ENCODE data around the gene PLD1. TPM values are rescaled to one million over a fixed set of nuclear protein-coding genes. Genes with fewer than 3 reads are reported as not detected.

The PLD1 gene
- total RNA-seq, 1 donor from 2014 or later, result 13.9 TPM

- Mint-ChIP-seq H3K9me3 (ENCODE audit: unreplicated experiment) (no peaks in the 10 kb centered on the region), H3K4me3 (ENCODE audit: unreplicated experiment) (no peak overlapping the region), H3K27ac (ENCODE audit: unreplicated experiment) (no peak overlapping the region), H3K27me3 (ENCODE audit: unreplicated experiment) (no peaks in the 10 kb centered on the region), H3K4me1 (ENCODE audit: unreplicated experiment) (peaks cover 25% of the 10 kb centered on the region), H3K36me3 (ENCODE audit: unreplicated experiment) (peaks cover 4% of the 10 kb centered on the region)
- DNase-seq (ENCODE audit: extremely low spot score, unreplicated experiment), result no peak
- no peak for TF ChIP-seq CTCF (IDR thresholded peaks at IDR 0.05)
These were observed 21.5 kb downstream of the PLD1 start for GRCh38 chr3:171788546-171789351.

- Mint-ChIP-seq H3K36me3 (ENCODE audit: unreplicated experiment) (peaks cover 4% of the 10 kb centered on the region), H3K27ac (ENCODE audit: unreplicated experiment) (no peak overlapping the region), H3K4me3 (ENCODE audit: unreplicated experiment) (no peak overlapping the region), H3K9me3 (ENCODE audit: unreplicated experiment) (no peaks in the 10 kb centered on the region), H3K4me1 (ENCODE audit: unreplicated experiment) (peaks cover 18% of the 10 kb centered on the region), H3K27me3 (ENCODE audit: unreplicated experiment) (no peaks in the 10 kb centered on the region)
- DNase-seq (ENCODE audit: extremely low spot score, unreplicated experiment), result no peak
- no peak for TF ChIP-seq CTCF (IDR thresholded peaks at IDR 0.05)
These were observed 23.3 kb downstream of the PLD1 start for GRCh38 chr3:171786997-171787396.

GRCh38 chr3:171784937-171785336, 25.3 kb downstream of the PLD1 start:
- no peak overlapping the region for H3K4me3 Mint-ChIP-seq (ENCODE audit: unreplicated experiment)
- no peak overlapping the region for H3K27ac Mint-ChIP-seq (ENCODE audit: unreplicated experiment)
- H3K9me3 Mint-ChIP-seq (ENCODE audit: unreplicated experiment), result no peaks in the 10 kb centered on the region

GRCh38 chr3:171784387-171784786, 25.9 kb downstream of the PLD1 start:
- Mint-ChIP-seq H3K4me3 (ENCODE audit: unreplicated experiment) (no peak overlapping the region), H3K27ac (ENCODE audit: unreplicated experiment) (no peak overlapping the region), H3K27me3 (ENCODE audit: unreplicated experiment) (no peaks in the 10 kb centered on the region), H3K36me3 (ENCODE audit: unreplicated experiment) (peaks cover 4% of the 10 kb centered on the region), H3K4me1 (ENCODE audit: unreplicated experiment) (peaks cover 5% of the 10 kb centered on the region), H3K9me3 (ENCODE audit: unreplicated experiment) (no peaks in the 10 kb centered on the region)
- DNase-seq (ENCODE audit: extremely low spot score, unreplicated experiment), result no peak
- no peak for TF ChIP-seq CTCF (IDR thresholded peaks at IDR 0.05)

More at GRCh38 chr3:171784937-171785336, 25.3 kb downstream of the PLD1 start:
- peaks cover 5% of the 10 kb centered on the region for H3K4me1 Mint-ChIP-seq (ENCODE audit: unreplicated experiment)
- no peaks in the 10 kb centered on the region for H3K27me3 Mint-ChIP-seq (ENCODE audit: unreplicated experiment)
- H3K36me3 Mint-ChIP-seq (ENCODE audit: unreplicated experiment), result peaks cover 4% of the 10 kb centered on the region
- no peak for TF ChIP-seq CTCF (IDR thresholded peaks at IDR 0.05)
- DNase-seq (ENCODE audit: extremely low spot score, unreplicated experiment), result no peak

GRCh38 chr3:171783626-171784025, 26.7 kb downstream of the PLD1 start:
- Mint-ChIP-seq H3K9me3 (ENCODE audit: unreplicated experiment) (no peaks in the 10 kb centered on the region), H3K4me1 (ENCODE audit: unreplicated experiment) (peaks cover 3% of the 10 kb centered on the region), H3K4me3 (ENCODE audit: unreplicated experiment) (no peak overlapping the region), H3K36me3 (ENCODE audit: unreplicated experiment) (peaks cover under 1% of the 10 kb centered on the region), H3K27ac (ENCODE audit: unreplicated experiment) (no peak overlapping the region), H3K27me3 (ENCODE audit: unreplicated experiment) (no peaks in the 10 kb centered on the region)
- no peak for TF ChIP-seq CTCF (IDR thresholded peaks at IDR 0.05)
- DNase-seq (ENCODE audit: extremely low spot score, unreplicated experiment), result no peak
